ENCODE measurements around the gene PPP1R26. TPM values are rescaled to one million over a fixed set of nuclear protein-coding genes. Genes with fewer than 3 reads are reported as not detected.

PPP1R26 gene
- total and polyA plus RNA-seq, 2 of the 8 experiments (the other 6 are each of a cell fraction or from before 2014, with no cell fraction given): 9.8 to 32.7 TPM

- Histone ChIP-seq H4K91ac (replicated peaks; ENCODE audit: insufficient read length, low read length) (no peak overlapping the region), H3K18ac (ENCODE audit: extremely low read depth, low read length) (peak overlapping the region; percentile 32; the same call in 1 of the 2 replicates), H2BK5ac (ENCODE audit: low read depth, low read length) (no peak overlapping the region), H3K4ac (replicated peaks; ENCODE audit: insufficient read length, low read depth, low read length) (no peak overlapping the region), H2AK5ac (ENCODE audit: low read depth, low read length) (no peak overlapping the region), H2BK12ac (ENCODE audit: low read depth, low read length) (no peak overlapping the region), H3K4me2 (ENCODE audit: insufficient read depth in 1 of 2, low read depth in 2 of 2, low read length in 2 of 2) (peak overlapping the region; percentile 61 to 62), H2BK15ac (ENCODE audit: low read length) (no peak overlapping the region), H3K27ac (ENCODE audit: low read depth, low read length) (no peak overlapping the region), H2AFZ (ENCODE audit: low read length) (no peak overlapping the region), H3K4me3 (ENCODE audit: extremely low read depth in 1 of 4, insufficient read depth in 2 of 4, low read depth in 3 of 4, low read length in 4 of 4) (peak overlapping the region; percentile 29 to 81 (median 57)), H4K8ac (ENCODE audit: extremely low read depth, insufficient read depth, low read length) (no peak overlapping the region; the same call in 1 of the 2 replicates), H3K4me1 (replicated peaks in 1 of 4; ENCODE audit: control insufficient read depth in 3 of 4, insufficient read depth in 4 of 4, low read length in 3 of 4) (peaks cover 0 to 8% (median 3%) of the 10 kb centered on the region in 4 experiments; a peak in 6 of 7 replicates), H3K79me2 (ENCODE audit: control insufficient read depth in 1 of 2, insufficient read depth in 2 of 2, low read length in 2 of 2) (peaks cover 3 to 20% of the 10 kb centered on the region in 2 experiments; a peak in 2 of 4 replicates), H2BK20ac (ENCODE audit: low read length) (no peak overlapping the region), H3K9me3 (ENCODE audit: insufficient read depth in 2 of 2, low read depth in 1 of 2, low read length in 1 of 2) (no peaks in the 10 kb centered on the region), H4K20me1 (replicated peaks in 1 of 2; ENCODE audit: control insufficient read depth in 1 of 2, insufficient read depth in 2 of 2, low read length in 2 of 2) (peaks cover 2 to 5% of the 10 kb centered on the region in 2 experiments), H3K36me3 (ENCODE audit: control insufficient read depth in 2 of 4, insufficient read depth in 4 of 4, low read length in 3 of 4) (peaks cover 4 to 8% (median 5%) of the 10 kb centered on the region in 4 experiments; a peak in 7 of 8 replicates), H4K5ac (ENCODE audit: insufficient read length, low read depth, low read length) (no peak overlapping the region), H3K79me1 (ENCODE audit: low read depth, low read length) (peaks cover 4% of the 10 kb centered on the region), H3K56ac (replicated peaks; ENCODE audit: insufficient read length, low read depth, low read length) (peak overlapping the region; percentile 25), H2BK120ac (replicated peaks; ENCODE audit: low read depth, low read length) (no peak overlapping the region), H3K23me2 (ENCODE audit: low read depth, low read length) (peaks cover 7% of the 10 kb centered on the region; the same call in 1 of the 2 replicates), H3K23ac (ENCODE audit: insufficient read length) (no peak overlapping the region), H3K14ac (ENCODE audit: insufficient read length) (no peak overlapping the region), H3K27me3 (replicated peaks in 1 of 4; ENCODE audit: control insufficient read depth in 3 of 4, extremely low read depth in 1 of 4, insufficient read depth in 3 of 4, low read length in 3 of 4) (no peaks in the 10 kb centered on the region), H3K9ac (replicated peaks in 1 of 4; ENCODE audit: extremely low read depth in 1 of 4, low read depth in 3 of 4, low read length in 3 of 4) (no peak overlapping the region)
- 10% methylated on average over 37 of the region's 64 CpGs; no CpG with 5 or more reads in 1 of the 2 experiments for WGBS, 2 experiments (ENCODE audit: extremely low coverage in 1 of 2, insufficient coverage in 1 of 2, insufficient read length in 1 of 2, insufficient replicate concordance in 2 of 2, low coverage in 1 of 2, low lambda C conversion rate in 2 of 2, missing lambda C conversion rate in 1 of 2)
- POLR2A ChIA-PET (ENCODE audit: partially characterized antibody): no interaction called here
- TF ChIP-seq JUND (IDR thresholded peaks at IDR 0.05; ENCODE audit: low read length) (no peak), CTCF (IDR thresholded peaks at IDR 0.05; ENCODE audit: control extremely low read depth in 1 of 3, insufficient read depth in 1 of 3, low read depth in 1 of 3, low read length in 3 of 3) (peak in 1 of 3 experiments; percentile 32; a peak in 2 of 4 replicates), SRF (IDR thresholded peaks at IDR 0.05; ENCODE audit: low read depth, low read length) (no peak), KDM4A (IDR thresholded peaks at IDR 0.05; ENCODE audit: low read depth, low read length, severe bottlenecking) (peak; percentile 61), BACH1 (IDR thresholded peaks at IDR 0.05; ENCODE audit: low read length) (peak; percentile 49; the same call in 1 of the 2 replicates), USF2 (IDR thresholded peaks at IDR 0.05; ENCODE audit: low read length) (peak; percentile 20; the same call in 1 of the 2 replicates)
- CTCF ChIA-PET (ENCODE audit: partially characterized antibody): no interaction called here
- DNase-seq (ENCODE audit: low read depth in 1 of 2, low spot score in 2 of 2) (peak in 1 of 2 experiments; percentile 64), FAIRE-seq (no peak)
These were observed 633 bp upstream of the PPP1R26 start for GRCh38 chr9:135478829-135479468.
